Measurements from ENCODE around the gene TRIM50.

- TF ChIP-seq CTCF (IDR thresholded peaks at IDR 0.05; ENCODE audit: low read depth, low read length, missing input control) (no peak), REST (IDR thresholded peaks at IDR 0.05) (no peak), TAF1 (conservative IDR thresholded peaks at IDR 0.05) (no peak), MAX (IDR thresholded peaks at IDR 0.05) (no peak), YY1 (IDR thresholded peaks at IDR 0.05) (no peak), HNF4A (conservative IDR thresholded peaks at IDR 0.05) (no peak), RXRA (IDR thresholded peaks at IDR 0.05) (no peak), FOXA1 (IDR thresholded peaks at IDR 0.05) (no peak), JUND (IDR thresholded peaks at IDR 0.05) (no peak), RAD21 (IDR thresholded peaks at IDR 0.05) (no peak), ZBTB33 (IDR thresholded peaks at IDR 0.05) (no peak)
These were observed 14.0 kb upstream of the TRIM50 start for GRCh38 chr7:73341877-73342276.

Data from liver (tissue), 3 donors.